Cardiac septum (tissue), 1 donor: Measurements from ENCODE around the gene ST7. TPM values are rescaled to one million over a fixed set of nuclear protein-coding genes. Genes with fewer than 3 reads are reported as not detected.
"Not testable (repeated sequence)": the region's sequence is repeated elsewhere in the genome, so short reads cannot be mapped to it uniquely, and the experiment has no call there.

ENCODE experiments used
- DNase-seq: peaks from one replicate; pipeline ENCODE4 v3.0.0-alpha.2; 2020; ENCODE audit warnings: low spot score
- intact Hi-C: fragments of 100-400 bp; cut with DNase I; formaldehyde crosslinking; loops from one replicate; pipeline ENCODE4 v1.14.0; 2022
- total RNA-seq: library from RNA; stranded (reverse); fragmentation: NEBNext Ultra II Directional; extraction: Animal tissue kit (Norgen Biotek cat#: 25700); gene quantifications from one replicate; pipeline ENCODE4 v1.2.1, GENCODE V29; 2021
- donor health status: DM: no; HTN: no; CAD: no.

The ST7 gene
- total RNA-seq, 1 donor from 2014 or later, result 23.4 TPM

DNA sequence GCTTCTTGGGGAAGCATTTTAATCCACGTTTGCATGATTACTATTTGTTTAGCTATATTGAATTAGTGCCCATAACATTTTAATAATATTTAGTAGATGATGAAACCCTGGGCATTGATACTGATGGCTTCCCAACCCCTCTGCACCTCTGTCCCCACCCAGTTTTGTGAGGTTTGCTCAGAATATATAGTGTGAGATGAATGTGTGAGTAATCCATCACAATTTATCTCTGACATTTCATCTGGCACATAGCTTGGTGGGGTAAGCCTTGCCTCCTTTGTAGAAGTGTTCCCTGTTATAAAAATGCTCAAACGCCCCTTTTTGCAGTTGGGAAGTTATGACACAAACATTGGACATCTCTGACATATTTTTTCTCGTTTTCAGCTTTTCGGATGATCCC is 265.4 kb downstream of the ST7 start:
- DNase-seq, result no peak
- intact Hi-C loops, result loop anchor here (10.0 kb wide), 1 partner anchor 166 kb away; no protein-coding TSS in a partner anchor

- DNase-seq, result no peak
- intact Hi-C loops, result loop anchor here (10.0 kb wide), 1 partner anchor 165 kb away; no protein-coding TSS in a partner anchor
Measured at GRCh38 chr7:117219485-117219884, 266.2 kb downstream of the ST7 start.

- no peak for DNase-seq
- intact Hi-C loops, result no loop called here
Measured at GRCh38 chr7:117220836-117221235, 267.5 kb downstream of the ST7 start.

- DNase-seq, result no peak
Measured at GRCh38 chr7:117225536-117225935, 272.2 kb downstream of the ST7 start.

DNA sequence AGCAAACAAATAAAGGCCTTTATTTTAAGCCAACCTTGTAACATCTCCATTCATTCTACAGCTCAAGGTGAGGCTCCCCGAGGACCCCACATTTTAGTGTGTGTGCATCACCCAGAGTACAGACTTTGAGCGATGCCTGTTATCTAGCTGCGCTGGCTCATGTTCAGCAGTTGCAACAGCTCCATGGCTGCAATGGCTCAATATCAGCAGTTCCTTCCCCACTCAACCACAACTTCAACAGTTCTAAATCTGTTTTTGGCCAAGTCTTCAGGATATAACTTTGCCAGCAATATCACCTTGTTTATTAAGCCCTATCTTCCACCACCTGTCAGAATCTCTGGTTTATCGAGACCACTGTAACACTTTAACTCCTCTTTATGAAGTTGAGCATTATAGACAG is 273.8 kb downstream of the ST7 start:
- DNase-seq, result no peak
- intact Hi-C loops, result no loop called here

More at GRCh38 chr7:117225536-117225935, 272.2 kb downstream of the ST7 start:
- intact Hi-C loops, result no loop called here

GRCh38 chr7:117229350-117229749 is 276.0 kb downstream of the ST7 start:
- no peak for DNase-seq
- intact Hi-C loops, result no loop called here

- no peak for DNase-seq
- intact Hi-C loops, result no loop called here
Measured at GRCh38 chr7:117230276-117231046, 277.2 kb downstream of the ST7 start.

- intact Hi-C loops, result no loop called here
- no peak for DNase-seq
Measured at GRCh38 chr7:117231047-117231359, 277.7 kb downstream of the ST7 start.

DNA sequence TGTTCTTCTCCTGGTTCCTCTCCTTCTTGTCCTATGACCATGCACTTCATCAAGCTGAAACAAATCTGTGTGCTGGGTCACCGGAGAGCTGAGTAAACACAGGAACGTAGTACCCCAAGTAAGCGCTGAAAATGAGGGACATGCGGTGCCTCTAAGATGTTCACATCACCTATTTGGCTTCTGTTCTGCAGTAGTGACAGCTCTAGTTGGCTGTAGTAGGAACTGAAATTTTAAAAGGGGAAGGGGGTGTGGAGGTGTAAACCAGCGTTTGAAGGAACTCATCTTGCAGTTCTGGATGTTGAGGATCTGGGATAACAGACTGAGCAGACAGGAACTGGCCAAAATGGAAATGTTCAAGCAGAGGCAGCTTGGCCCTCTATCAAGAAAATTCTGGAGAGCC is 284.3 kb downstream of the ST7 start:
- DNase-seq, result no peak
- intact Hi-C loops, result no loop called here

GRCh38 chr7:117238472-117238871 is 285.2 kb downstream of the ST7 start:
- no peak for DNase-seq
- intact Hi-C loops, result no loop called here

GRCh38 chr7:117238937-117239336 is 285.6 kb downstream of the ST7 start:
- intact Hi-C loops, result no loop called here
- no peak for DNase-seq

GRCh38 chr7:117241088-117241487 is 287.8 kb downstream of the ST7 start:
- intact Hi-C loops, result no loop called here
- DNase-seq, result no peak

- intact Hi-C loops, result no loop called here
- DNase-seq, result no peak
Measured at GRCh38 chr7:117243390-117243789, 290.1 kb downstream of the ST7 start.

DNA sequence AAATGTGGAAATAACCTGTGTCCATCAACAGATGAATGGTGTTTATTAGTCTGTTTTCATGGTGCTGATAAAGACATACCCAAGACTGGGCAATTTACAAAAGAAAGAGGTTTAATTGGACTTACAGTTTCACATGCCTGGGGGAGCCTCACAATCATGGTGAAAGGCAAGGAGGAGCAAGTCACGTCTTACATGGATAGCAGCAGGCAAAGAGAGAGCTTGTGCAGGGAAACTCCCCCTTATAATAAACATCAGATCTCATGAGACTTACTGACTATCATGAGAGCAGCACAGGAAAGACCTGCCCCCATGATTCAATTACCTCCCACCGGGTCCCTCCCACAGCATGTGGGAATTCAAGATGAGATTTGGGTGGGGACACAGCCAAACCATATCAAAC is 292.4 kb downstream of the ST7 start:
- intact Hi-C loops, DNase-seq: not testable (repeated sequence)

DNA sequence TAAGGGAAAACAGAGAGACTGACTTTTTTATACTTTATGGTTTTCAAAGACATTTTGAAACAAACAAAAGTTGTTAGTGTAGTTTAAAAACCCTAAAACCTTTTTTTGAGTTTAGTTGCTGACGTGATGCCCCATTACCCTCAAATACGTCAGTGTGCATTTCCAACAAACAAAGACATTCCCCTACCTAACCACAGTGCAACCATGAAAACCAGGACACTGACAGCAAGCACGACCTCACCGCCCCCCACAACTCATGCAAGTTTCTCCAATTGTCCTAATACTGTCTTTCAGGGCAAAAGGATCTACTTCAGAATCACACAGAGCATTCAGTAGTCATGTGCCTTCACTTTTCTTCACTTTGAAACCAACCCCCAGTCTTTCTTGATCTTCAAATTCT is 294.5 kb downstream of the ST7 start:
- intact Hi-C loops, result no loop called here
- no peak for DNase-seq

DNA sequence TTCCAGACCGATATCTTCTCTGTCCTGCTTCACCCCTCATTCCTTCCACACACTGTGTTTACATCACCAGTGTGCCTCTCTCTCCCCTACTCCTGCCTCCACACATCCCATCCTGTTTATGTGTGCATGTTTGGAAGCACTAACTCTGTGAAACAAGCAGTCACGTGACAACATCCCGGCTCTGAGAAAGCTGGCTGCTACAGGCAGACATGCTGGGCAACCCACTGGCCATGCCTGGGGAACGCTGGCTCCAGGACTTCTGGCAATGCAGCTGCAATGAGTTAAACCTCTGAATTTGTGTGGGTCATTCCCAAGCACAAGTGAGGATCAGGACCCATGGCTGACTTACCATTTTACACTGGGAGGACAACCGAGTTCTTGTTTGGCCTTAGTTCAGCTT is 295.5 kb downstream of the ST7 start:
- intact Hi-C loops, result no loop called here
- DNase-seq, result no peak

DNA sequence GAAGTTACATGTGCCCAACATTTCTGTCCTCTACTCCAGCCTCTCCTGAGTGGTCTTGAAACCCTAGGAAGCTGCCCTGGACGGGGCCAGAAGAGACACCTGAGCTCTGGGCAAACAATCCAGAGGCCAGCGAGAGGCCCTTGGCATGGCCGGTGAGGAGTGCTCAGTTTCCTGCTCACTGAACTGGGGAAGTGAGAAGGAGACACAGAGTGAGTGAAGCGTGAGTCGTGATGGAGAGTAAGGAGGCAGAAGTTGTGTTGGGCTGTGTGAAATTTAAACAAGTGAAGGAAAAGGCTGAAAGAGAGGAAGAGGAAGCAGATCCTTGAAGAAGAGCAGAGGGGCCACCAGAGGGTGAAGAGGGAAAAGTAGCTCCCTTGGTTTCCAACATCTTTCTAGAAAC is 296.4 kb downstream of the ST7 start:
- DNase-seq, result no peak
- intact Hi-C loops, result no loop called here

DNA sequence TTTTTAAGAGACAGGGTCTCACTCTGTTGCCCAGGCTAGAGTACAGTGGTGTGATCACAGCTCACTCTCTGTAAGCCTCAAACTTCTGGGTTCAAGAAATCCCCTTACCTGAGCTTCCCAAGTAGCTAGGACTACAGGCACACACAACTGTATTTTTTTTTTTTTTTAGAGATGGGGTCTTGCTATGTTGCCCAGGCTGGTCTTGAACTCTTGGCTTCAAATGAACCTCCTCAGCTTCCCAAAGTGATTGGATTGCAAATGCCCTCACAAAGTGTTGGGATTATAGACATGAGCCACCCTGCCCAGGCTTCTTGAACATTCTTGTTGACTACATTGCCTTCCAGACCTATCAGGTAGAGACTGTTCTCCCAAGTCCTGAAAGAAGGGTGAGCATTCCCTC is 296.9 kb downstream of the ST7 start:
- intact Hi-C loops, result no loop called here
- no peak for DNase-seq

GRCh38 chr7:117250801-117251200 is 297.5 kb downstream of the ST7 start:
- intact Hi-C loops, result no loop called here
- no peak for DNase-seq

DNA sequence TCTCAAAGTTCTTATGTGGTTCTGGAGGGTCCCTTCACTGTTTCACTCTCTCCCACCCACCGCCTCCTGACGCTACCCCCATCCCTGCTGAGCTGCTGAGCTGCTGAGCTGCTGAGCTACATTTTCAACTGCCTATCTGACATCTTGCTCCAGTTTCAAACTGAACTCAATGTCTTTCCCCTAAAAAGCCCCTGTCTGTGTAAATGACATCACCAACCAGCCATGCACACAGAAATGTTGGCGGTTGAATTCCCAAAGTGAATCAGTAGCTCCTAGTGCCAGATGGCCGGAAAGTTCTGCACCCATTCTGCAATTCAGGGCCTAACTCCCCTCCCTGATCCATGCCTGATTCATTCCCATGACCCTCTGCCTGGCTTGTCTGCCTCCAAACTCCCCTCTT is 298.4 kb downstream of the ST7 start:
- intact Hi-C loops, result no loop called here
- DNase-seq, result no peak

GRCh38 chr7:117259615-117260014 is 306.3 kb downstream of the ST7 start:
- intact Hi-C loops, result no loop called here
- no peak for DNase-seq

GRCh38 chr7:117262546-117262945 is 309.2 kb downstream of the ST7 start:
- intact Hi-C loops, result no loop called here
- no peak for DNase-seq
